Measurements from ENCODE around the gene ADAMTS9. TPM values are rescaled to one million over a fixed set of nuclear protein-coding genes. Genes with fewer than 3 reads are reported as not detected.

The ADAMTS9 gene
- total and polyA plus RNA-seq, 9 of the 15 experiments (the other 6 are each of a cell fraction or from before 2014, with no cell fraction given), result 0.05 to 0.32 (median 0.13) TPM; not detected in 2

DNA sequence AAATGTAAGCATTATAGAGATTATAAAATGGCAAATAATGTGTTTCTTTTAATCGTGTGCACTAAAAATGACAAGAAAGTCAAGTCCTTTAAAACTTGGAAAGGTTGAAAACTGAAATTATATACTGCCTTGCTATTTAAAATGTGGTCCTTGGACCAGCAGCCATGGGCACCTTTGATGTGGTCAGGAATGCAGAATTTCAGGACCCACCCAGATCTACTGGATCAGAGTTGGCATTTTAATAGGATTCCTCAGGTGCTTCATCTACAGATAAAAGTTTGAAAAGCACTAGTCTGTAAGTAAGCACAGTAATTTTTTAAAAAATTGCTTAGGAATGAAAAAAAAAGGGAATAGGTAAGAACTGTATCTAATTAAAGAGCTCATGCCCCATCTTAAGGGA, 55.8 kb downstream of the ADAMTS9 start (continued):
- TF ChIP-seq, protein P1, sequence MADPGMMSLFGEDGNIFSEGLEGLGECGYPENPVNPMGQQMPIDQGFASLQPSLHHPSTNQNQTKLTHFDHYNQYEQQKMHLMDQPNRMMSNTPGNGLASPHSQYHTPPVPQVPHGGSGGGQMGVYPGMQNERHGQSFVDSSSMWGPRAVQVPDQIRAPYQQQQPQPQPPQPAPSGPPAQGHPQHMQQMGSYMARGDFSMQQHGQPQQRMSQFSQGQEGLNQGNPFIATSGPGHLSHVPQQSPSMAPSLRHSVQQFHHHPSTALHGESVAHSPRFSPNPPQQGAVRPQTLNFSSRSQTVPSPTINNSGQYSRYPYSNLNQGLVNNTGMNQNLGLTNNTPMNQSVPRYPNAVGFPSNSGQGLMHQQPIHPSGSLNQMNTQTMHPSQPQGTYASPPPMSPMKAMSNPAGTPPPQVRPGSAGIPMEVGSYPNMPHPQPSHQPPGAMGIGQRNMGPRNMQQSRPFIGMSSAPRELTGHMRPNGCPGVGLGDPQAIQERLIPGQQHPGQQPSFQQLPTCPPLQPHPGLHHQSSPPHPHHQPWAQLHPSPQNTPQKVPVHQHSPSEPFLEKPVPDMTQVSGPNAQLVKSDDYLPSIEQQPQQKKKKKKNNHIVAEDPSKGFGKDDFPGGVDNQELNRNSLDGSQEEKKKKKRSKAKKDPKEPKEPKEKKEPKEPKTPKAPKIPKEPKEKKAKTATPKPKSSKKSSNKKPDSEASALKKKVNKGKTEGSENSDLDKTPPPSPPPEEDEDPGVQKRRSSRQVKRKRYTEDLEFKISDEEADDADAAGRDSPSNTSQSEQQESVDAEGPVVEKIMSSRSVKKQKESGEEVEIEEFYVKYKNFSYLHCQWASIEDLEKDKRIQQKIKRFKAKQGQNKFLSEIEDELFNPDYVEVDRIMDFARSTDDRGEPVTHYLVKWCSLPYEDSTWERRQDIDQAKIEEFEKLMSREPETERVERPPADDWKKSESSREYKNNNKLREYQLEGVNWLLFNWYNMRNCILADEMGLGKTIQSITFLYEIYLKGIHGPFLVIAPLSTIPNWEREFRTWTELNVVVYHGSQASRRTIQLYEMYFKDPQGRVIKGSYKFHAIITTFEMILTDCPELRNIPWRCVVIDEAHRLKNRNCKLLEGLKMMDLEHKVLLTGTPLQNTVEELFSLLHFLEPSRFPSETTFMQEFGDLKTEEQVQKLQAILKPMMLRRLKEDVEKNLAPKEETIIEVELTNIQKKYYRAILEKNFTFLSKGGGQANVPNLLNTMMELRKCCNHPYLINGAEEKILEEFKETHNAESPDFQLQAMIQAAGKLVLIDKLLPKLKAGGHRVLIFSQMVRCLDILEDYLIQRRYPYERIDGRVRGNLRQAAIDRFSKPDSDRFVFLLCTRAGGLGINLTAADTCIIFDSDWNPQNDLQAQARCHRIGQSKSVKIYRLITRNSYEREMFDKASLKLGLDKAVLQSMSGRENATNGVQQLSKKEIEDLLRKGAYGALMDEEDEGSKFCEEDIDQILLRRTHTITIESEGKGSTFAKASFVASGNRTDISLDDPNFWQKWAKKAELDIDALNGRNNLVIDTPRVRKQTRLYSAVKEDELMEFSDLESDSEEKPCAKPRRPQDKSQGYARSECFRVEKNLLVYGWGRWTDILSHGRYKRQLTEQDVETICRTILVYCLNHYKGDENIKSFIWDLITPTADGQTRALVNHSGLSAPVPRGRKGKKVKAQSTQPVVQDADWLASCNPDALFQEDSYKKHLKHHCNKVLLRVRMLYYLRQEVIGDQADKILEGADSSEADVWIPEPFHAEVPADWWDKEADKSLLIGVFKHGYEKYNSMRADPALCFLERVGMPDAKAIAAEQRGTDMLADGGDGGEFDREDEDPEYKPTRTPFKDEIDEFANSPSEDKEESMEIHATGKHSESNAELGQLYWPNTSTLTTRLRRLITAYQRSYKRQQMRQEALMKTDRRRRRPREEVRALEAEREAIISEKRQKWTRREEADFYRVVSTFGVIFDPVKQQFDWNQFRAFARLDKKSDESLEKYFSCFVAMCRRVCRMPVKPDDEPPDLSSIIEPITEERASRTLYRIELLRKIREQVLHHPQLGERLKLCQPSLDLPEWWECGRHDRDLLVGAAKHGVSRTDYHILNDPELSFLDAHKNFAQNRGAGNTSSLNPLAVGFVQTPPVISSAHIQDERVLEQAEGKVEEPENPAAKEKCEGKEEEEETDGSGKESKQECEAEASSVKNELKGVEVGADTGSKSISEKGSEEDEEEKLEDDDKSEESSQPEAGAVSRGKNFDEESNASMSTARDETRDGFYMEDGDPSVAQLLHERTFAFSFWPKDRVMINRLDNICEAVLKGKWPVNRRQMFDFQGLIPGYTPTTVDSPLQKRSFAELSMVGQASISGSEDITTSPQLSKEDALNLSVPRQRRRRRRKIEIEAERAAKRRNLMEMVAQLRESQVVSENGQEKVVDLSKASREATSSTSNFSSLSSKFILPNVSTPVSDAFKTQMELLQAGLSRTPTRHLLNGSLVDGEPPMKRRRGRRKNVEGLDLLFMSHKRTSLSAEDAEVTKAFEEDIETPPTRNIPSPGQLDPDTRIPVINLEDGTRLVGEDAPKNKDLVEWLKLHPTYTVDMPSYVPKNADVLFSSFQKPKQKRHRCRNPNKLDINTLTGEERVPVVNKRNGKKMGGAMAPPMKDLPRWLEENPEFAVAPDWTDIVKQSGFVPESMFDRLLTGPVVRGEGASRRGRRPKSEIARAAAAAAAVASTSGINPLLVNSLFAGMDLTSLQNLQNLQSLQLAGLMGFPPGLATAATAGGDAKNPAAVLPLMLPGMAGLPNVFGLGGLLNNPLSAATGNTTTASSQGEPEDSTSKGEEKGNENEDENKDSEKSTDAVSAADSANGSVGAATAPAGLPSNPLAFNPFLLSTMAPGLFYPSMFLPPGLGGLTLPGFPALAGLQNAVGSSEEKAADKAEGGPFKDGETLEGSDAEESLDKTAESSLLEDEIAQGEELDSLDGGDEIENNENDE (IDR thresholded peaks at IDR 0.05; ENCODE audit: low read depth, low read length), result no peak

Data from K562 (cell line).